K562 (cell line): ENCODE measurements around the gene SMIM17. TPM values are rescaled to one million over a fixed set of nuclear protein-coding genes. Genes with fewer than 3 reads are reported as not detected.

ENCODE experiments used
- ATAC-seq: fragments of 200-7000 bp; cut with Tn5 transposase; 3 replicates; pipeline ENCODE4 v1.9.1; 2020; ENCODE audit warnings: moderate library complexity
- BruUV-seq: library from RNA; stranded (reverse); fragments of 400-500 nt; replicated peaks from 2 replicates; lab custom pipeline; 2021; lab: Mats Ljungman, UMichigan
- CTCF ChIA-PET: fragments of 300-600 bp; formaldehyde crosslinking; extraction: SDS; loops from one replicate; lab custom pipeline; 2021; ENCODE audit warnings: low intra/inter-chr PET ratio; lab: Yijun Ruan, JAX
- POLR2A ChIA-PET: fragments of 300-600, 350-650 bp; sonication (Branson Sonifier 250); formaldehyde crosslinking; extraction: SDS; loops from one replicate; lab custom pipeline; 2021; ENCODE audit warnings: antibody characterized with exemption, inconsistent platforms; lab: Yijun Ruan, JAX
- DNase-seq, 4 experiments: peaks; one replicate each; pipeline versions ENCODE4 v3.0.0 to v3.0.0-alpha.2; 2011 to 2018; ENCODE audit warnings: low spot score in 3 of 4, mixed read lengths in 3 of 4; ENCODE audit errors: extremely low read depth in 1 of 4
- FAIRE-seq: peaks from 2 replicates; lab custom pipeline; 2011; peaks lifted over from hg19 to GRCh38; lab: Jason Lieb, UNC
- H2AFZ ChIP-seq: 2 replicates; pipeline ENCODE4 v1.6.0; 2011; ENCODE audit warnings: low read depth, low read length, control low read depth, inconsistent platforms
- H3K27ac ChIP-seq: fragments of 200-600 bp; 3 replicates; pipeline ENCODE4 v1.8.0; 2011; ENCODE audit warnings: low read depth, mild to moderate bottlenecking, control low read depth, inconsistent platforms, low read length, moderate library complexity, mixed read lengths; ENCODE audit errors: extremely low read depth
- H3K27me3 ChIP-seq, 2 experiments: fragments of 300-600 bp in 1 of 2; 2 replicates in 1 of 2; 3 replicates in 1 of 2; pipeline versions ENCODE4 v1.6.0 to v1.8.0; 2011; ENCODE audit warnings: inconsistent platforms in 2 of 2, low read length in 2 of 2, mild to moderate bottlenecking in 1 of 2, mixed read lengths in 1 of 2, moderate library complexity in 1 of 2; ENCODE audit not compliant: control insufficient read depth in 2 of 2, insufficient read depth in 2 of 2
- H3K36me3 ChIP-seq: fragments of 300-600 bp; 3 replicates; pipeline ENCODE4 v1.8.0; 2011; ENCODE audit warnings: mild to moderate bottlenecking, low read length, inconsistent platforms; ENCODE audit not compliant: control insufficient read depth, insufficient read depth
- H3K4me1 ChIP-seq, 2 experiments: fragments of 200-600 bp in 1 of 2; replicated peaks in 1 of 2; 2 replicates in 1 of 2; 3 replicates in 1 of 2; pipeline versions ENCODE4 v1.5.1 to v1.8.0; 2011; ENCODE audit warnings: inconsistent platforms in 2 of 2, low read length in 2 of 2, mild to moderate bottlenecking in 1 of 2, mixed read lengths in 1 of 2, moderate library complexity in 1 of 2; ENCODE audit not compliant: control insufficient read depth in 2 of 2, insufficient read depth in 2 of 2
- H3K4me2 ChIP-seq: 2 replicates; pipeline ENCODE4 v1.6.1; 2011; ENCODE audit warnings: low read length, control low read depth, inconsistent platforms, mixed read lengths; ENCODE audit not compliant: insufficient read depth
- H3K4me3 ChIP-seq: fragments of 200-600 bp; sonication (generic), shearing (Covaris generic); 2 replicates; pipeline ENCODE4 v1.5.1; 2016; ENCODE audit warnings: control low read depth, inconsistent platforms
- H3K79me2 ChIP-seq: fragments of 200-600 bp; 3 replicates; pipeline ENCODE4 v1.8.0; 2011; ENCODE audit warnings: low read length, inconsistent platforms; ENCODE audit not compliant: control insufficient read depth, insufficient read depth
- H3K9ac ChIP-seq, 2 experiments: 2 replicates each; pipeline versions ENCODE4 v1.6.0 to v1.6.1; 2011; ENCODE audit warnings: low read depth in 2 of 2, low read length in 2 of 2, control low read depth in 1 of 2, inconsistent platforms in 1 of 2, mild to moderate bottlenecking in 1 of 2, mixed read lengths in 1 of 2; ENCODE audit not compliant: insufficient read depth in 1 of 2
- H3K9me1 ChIP-seq: one replicate; pipeline ENCODE4 v1.6.0; 2011; ENCODE audit warnings: inconsistent platforms, mild to moderate bottlenecking, low read length, moderate library complexity; ENCODE audit not compliant: control insufficient read depth, insufficient read depth
- H3K9me3 ChIP-seq: replicated peaks from 2 replicates; pipeline ENCODE4 v1.5.1; 2011; ENCODE audit warnings: low read depth, low read length, inconsistent platforms; ENCODE audit not compliant: control insufficient read depth, insufficient read depth
- H4K20me1 ChIP-seq: replicated peaks from 2 replicates; pipeline ENCODE4 v1.6.1; 2011; ENCODE audit warnings: low read length, inconsistent platforms, mixed read lengths; ENCODE audit not compliant: control insufficient read depth, insufficient read depth
- BACH1 ChIP-seq: fragments of 200-800 bp; sonication (Bioruptor generic); IDR thresholded peaks from 2 replicates; pipeline ENCODE4 v1.6.1; 2016; ENCODE audit warnings: missing genetic modification characterization, missing compliant biosample characterization
- BRF1 ChIP-seq: IDR thresholded peaks from 3 replicates; pipeline ENCODE4 v1.6.1; 2011; ENCODE audit warnings: borderline replicate concordance, mild to moderate bottlenecking; ENCODE audit not compliant: insufficient read length; ENCODE audit errors: extremely low read depth
- CBX5 ChIP-seq: IDR thresholded peaks from 2 replicates; pipeline ENCODE4 v1.6.1; 2014; ENCODE audit warnings: low read depth, borderline replicate concordance
- CUX1 ChIP-seq: fragments of 200-800 bp; sonication (Bioruptor generic); IDR thresholded peaks from 2 replicates; pipeline ENCODE4 v1.6.1; 2016; ENCODE audit warnings: missing genetic modification characterization, missing compliant biosample characterization
- FOXA3 ChIP-seq, 2 experiments: fragments of 450-650 bp in 1 of 2; sonication (generic) in 1 of 2; formaldehyde crosslinking; IDR thresholded peaks in 1 of 2; conservative IDR thresholded peaks in 1 of 2; 2 replicates each; pipeline versions ENCODE4 v1.4.0 to v1.8.0; 2020 to 2022; ENCODE audit warnings: mild to moderate bottlenecking in 2 of 2, missing genetic modification reagents in 1 of 2
- HNRNPK ChIP-seq: fragments of 200-400 bp; formaldehyde crosslinking; IDR thresholded peaks from one replicate; pipeline ENCODE4 v1.6.1; 2018; ENCODE audit warnings: mild to moderate bottlenecking, low read depth, low read length; ENCODE audit not compliant: poor library complexity, severe bottlenecking
- MAFG ChIP-seq: fragments of 450-650 bp; conservative IDR thresholded peaks from 2 replicates; pipeline ENCODE4 v1.6.1; 2016; ENCODE audit warnings: missing genetic modification characterization, missing compliant biosample characterization
- MXI1 ChIP-seq: IDR thresholded peaks from 2 replicates; pipeline ENCODE4 v1.6.1; 2011; ENCODE audit warnings: low read depth, mild to moderate bottlenecking, improper control_type of control experiment, low read length
- WGBS: fragments of 100-300 bp; shearing (Covaris generic); methylation state at CpG from one replicate; pipeline ENCODE4 v1.1.6; 2016; ENCODE audit warnings: low coverage, mixed read lengths; ENCODE audit not compliant: insufficient coverage; ENCODE audit errors: missing lambda C conversion rate; 5-methylcytosine and 5-hydroxymethylcytosine counted together
- in situ Hi-C: fragments of 300-500 bp; cut with MboI; formaldehyde crosslinking; loops from 4 replicates; pipeline ENCODE4 v1.15.0; 2018; ENCODE audit warnings: inconsistent platforms, mixed read lengths
- intact Hi-C: fragments of 100-400 bp; cut with micrococcal nuclease; formaldehyde crosslinking; loops from 2 replicates; pipeline ENCODE4 v1.14.2; 2022
- polyA plus RNA-seq, 8 experiments: library from polyadenylated mRNA; depleted of rRNA in 4 of 8; stranded (reverse) in 5 of 8; unstranded in 3 of 8; fragments of >200 nt; fragmentation: Nextera tagmentation in 2 of 8; fragmentation: Illumina TruSeq in 1 of 8; extraction: Ambion mirVana in 2 of 8; extraction: Trizol in 1 of 8; gene quantifications; 2 replicates each; pipeline versions ENCODE4 v1.2.1 to v1.2.3, GENCODE V29; 2011 to 2014; ENCODE audit warnings: inconsistent platforms in 1 of 8, missing spikeins in 1 of 8
- total RNA-seq, 7 experiments: library from RNA; depleted of rRNA in 6 of 7; stranded (reverse); fragments of >200 nt in 6 of 7; fragmentation: Illumina TruSeq in 2 of 7; extraction: Trizol in 2 of 7; gene quantifications; 2 replicates each; pipeline versions ENCODE4 v1.2.1 to v1.2.3, GENCODE V29; 2011 to 2021; ENCODE audit warnings: low replicate concordance in 1 of 7

The SMIM17 gene
- total and polyA plus RNA-seq, 9 of the 15 experiments (the other 6 are each of a cell fraction or from before 2014, with no cell fraction given): not detected

GRCh38 chr19:56617531-56617930 lies 25.4 kb upstream of the SMIM17 start:
- intact Hi-C loops: no loop called here
- no TSS peak for BruUV-seq
- H3K4me3 ChIP-seq: no peak overlapping the region
- 2% methylated on average over 8 of the region's 8 CpGs for WGBS
- POLR2A ChIA-PET: no interaction called here
- DNase-seq (no peak), ATAC-seq (no peak)
- H3K36me3 ChIP-seq: no peaks in the 10 kb centered on the region
- H3K9ac ChIP-seq: no peak overlapping the region
- no peak overlapping the region for H3K27ac ChIP-seq
- H3K4me2 ChIP-seq: no peak overlapping the region
- peaks cover 2% of the 10 kb centered on the region; the same call in 1 of the 2 replicates for H3K9me3 ChIP-seq
- H3K4me1 ChIP-seq: no peaks in the 10 kb centered on the region
- CTCF ChIA-PET: no interaction called here
- H4K20me1 ChIP-seq: no peaks in the 10 kb centered on the region
- TF ChIP-seq BRF1 (no peak), CBX5 (no peak), MXI1 (no peak), BACH1 (no peak), HNRNPK (no peak), FOXA3 (CRISPR knock-in tag; conservative IDR thresholded peaks at IDR 0.05 in 1 of 2, IDR thresholded peaks at IDR 0.05 in 1 of 2) (no peak), MAFG (no peak), CUX1 (CRISPR knock-in tag) (no peak)
- TF ChIP-seq, all 486 proteins: peak for 0
- Histone ChIP-seq H3K27me3 (no peaks in the 10 kb centered on the region), H3K79me2 (no peaks in the 10 kb centered on the region), H3K9me1 (no peaks in the 10 kb centered on the region), H2AFZ (no peak overlapping the region)
- FAIRE-seq: no peak
- in situ Hi-C loops: no loop called here
